ENCODE data around the gene CAB39. TPM values are rescaled to one million over a fixed set of nuclear protein-coding genes. Genes with fewer than 3 reads are reported as not detected.

CAB39 gene
- total RNA-seq, 1 experiment from 2014 or later = 91.7 TPM

GRCh38 chr2:230778350-230779063 lies 65.9 kb downstream of the CAB39 start:
- no peak for DNase-seq (ENCODE audit: unreplicated experiment)
- POLR2A ChIA-PET = interaction anchor here (0.6 to 11.2 kb wide), 5 partner anchors 8 to 159 kb away, joined by 3 to 193 read pairs (median 5); partner anchors contain the start of gene CAB39
- no peaks in the 10 kb centered on the region for H3K9me3 Mint-ChIP-seq (ENCODE audit: unreplicated experiment)
- no peaks in the 10 kb centered on the region for H3K27me3 Mint-ChIP-seq (ENCODE audit: insufficient read depth, unreplicated experiment)
- no peak for TF ChIP-seq CTCF (IDR thresholded peaks at IDR 0.05; ENCODE audit: unreplicated experiment)
- BruUV-seq (replicated peaks) = no TSS peak
- H3K36me3 Mint-ChIP-seq (ENCODE audit: insufficient read depth, unreplicated experiment) = peaks cover 17% of the 10 kb centered on the region
- peaks cover 56% of the 10 kb centered on the region for H3K4me1 Mint-ChIP-seq (ENCODE audit: insufficient read depth, unreplicated experiment)
- peak overlapping the region; percentile 11 for H3K4me3 Mint-ChIP-seq (ENCODE audit: unreplicated experiment)
- intact Hi-C loops (cut with micrococcal nuclease) = no loop called here
- H3K27ac Mint-ChIP-seq (ENCODE audit: low read depth, unreplicated experiment) = peak overlapping the region; percentile 87
- CTCF ChIA-PET = interaction anchor here (0.8 to 1.0 kb wide), 2 partner anchors 15 to 18 kb away, joined by 3 to 4 read pairs; no protein-coding TSS in a partner anchor

- no peak overlapping the region for H3K4me3 Mint-ChIP-seq (ENCODE audit: unreplicated experiment)
- ChIA-PET CTCF (interaction anchor here (0.7 kb wide), 1 partner anchor 16 kb away, joined by 3 read pairs; no protein-coding TSS in a partner anchor), POLR2A (interaction anchor here (1.3 to 11.2 kb wide), 3 partner anchors 9 to 64 kb away, joined by 5 to 193 read pairs (median 138); partner anchors contain the start of gene CAB39)
- no peak for DNase-seq (ENCODE audit: unreplicated experiment)
- intact Hi-C loops (cut with micrococcal nuclease) = no loop called here
- H3K27ac Mint-ChIP-seq (ENCODE audit: low read depth, unreplicated experiment) = peak overlapping the region; percentile 87
- peaks cover 57% of the 10 kb centered on the region for H3K4me1 Mint-ChIP-seq (ENCODE audit: insufficient read depth, unreplicated experiment)
- no peak for TF ChIP-seq CTCF (IDR thresholded peaks at IDR 0.05; ENCODE audit: unreplicated experiment)
- no peaks in the 10 kb centered on the region for H3K27me3 Mint-ChIP-seq (ENCODE audit: insufficient read depth, unreplicated experiment)
- peaks cover 23% of the 10 kb centered on the region for H3K36me3 Mint-ChIP-seq (ENCODE audit: insufficient read depth, unreplicated experiment)
- H3K9me3 Mint-ChIP-seq (ENCODE audit: unreplicated experiment) = peaks cover 6% of the 10 kb centered on the region
- no TSS peak for BruUV-seq (replicated peaks)
Observed at GRCh38 chr2:230779126-230779525, 66.5 kb downstream of the CAB39 start.

- no TSS peak for BruUV-seq (replicated peaks)
- Mint-ChIP-seq H3K4me3 (ENCODE audit: unreplicated experiment) (no peak overlapping the region), H3K27ac (ENCODE audit: low read depth, unreplicated experiment) (peak overlapping the region; percentile 87), H3K27me3 (ENCODE audit: insufficient read depth, unreplicated experiment) (no peaks in the 10 kb centered on the region), H3K4me1 (ENCODE audit: insufficient read depth, unreplicated experiment) (peaks cover 57% of the 10 kb centered on the region), H3K9me3 (ENCODE audit: unreplicated experiment) (peaks cover 11% of the 10 kb centered on the region), H3K36me3 (ENCODE audit: insufficient read depth, unreplicated experiment) (peaks cover 25% of the 10 kb centered on the region)
- POLR2A ChIA-PET = interaction anchor here (2.2 to 11.2 kb wide), 3 partner anchors 14 to 362 kb away, joined by 6 to 193 read pairs (median 138); partner anchors contain the start of gene CAB39
- no peak for DNase-seq (ENCODE audit: unreplicated experiment)
- no peak for TF ChIP-seq CTCF (IDR thresholded peaks at IDR 0.05; ENCODE audit: unreplicated experiment)
- intact Hi-C loops (cut with micrococcal nuclease) = no loop called here
- CTCF ChIA-PET = interaction anchor here (0.7 to 1.3 kb wide), 3 partner anchors 11 to 160 kb away, joined by 3 read pairs; no protein-coding TSS in a partner anchor
Observed at GRCh38 chr2:230779607-230780006, 67.0 kb downstream of the CAB39 start.

GRCh38 chr2:230781130-230781797 lies 68.6 kb downstream of the CAB39 start:
- ChIA-PET POLR2A (interaction anchor here (0.6 to 11.2 kb wide), 17 partner anchors 7 to 364 kb away, joined by 3 to 193 read pairs (median 4); partner anchors contain the start of gene CAB39), CTCF (interaction anchor here (1.0 to 1.7 kb wide), 6 partner anchors 10 to 96 kb away, joined by 3 to 11 read pairs (median 5); no protein-coding TSS in a partner anchor)
- DNase-seq (ENCODE audit: unreplicated experiment) = peak; percentile 70
- TF ChIP-seq CTCF (IDR thresholded peaks at IDR 0.05; ENCODE audit: unreplicated experiment) = no peak
- Mint-ChIP-seq H3K36me3 (ENCODE audit: insufficient read depth, unreplicated experiment) (peaks cover 30% of the 10 kb centered on the region), H3K4me3 (ENCODE audit: unreplicated experiment) (peak overlapping the region; percentile 20), H3K4me1 (ENCODE audit: insufficient read depth, unreplicated experiment) (peaks cover 57% of the 10 kb centered on the region), H3K27ac (ENCODE audit: low read depth, unreplicated experiment) (peak overlapping the region; percentile 82), H3K27me3 (ENCODE audit: insufficient read depth, unreplicated experiment) (no peaks in the 10 kb centered on the region), H3K9me3 (ENCODE audit: unreplicated experiment) (peaks cover 14% of the 10 kb centered on the region)
- intact Hi-C loops (cut with micrococcal nuclease) = no loop called here
- no TSS peak for BruUV-seq (replicated peaks)
